Stimulated activated CD4-positive, alpha-beta T cell treated with anti-CD3 and anti-CD28 coated beads, Interleukin-15, amount 100 ng/mL, for 24 hours (primary cell): ENCODE measurements around the gene SUV39H2.
"Not testable (repeated sequence)": the region's sequence is repeated elsewhere in the genome, so short reads cannot be mapped to it uniquely, and the experiment has no call there.

Experiments
- DNase-seq: peaks from one replicate; pipeline ENCODE4 v3.0.0-alpha.2; 2020

SUV39H2 gene

GRCh38 chr10:14938971-14939370 is 60.3 kb downstream of the SUV39H2 start:
- DNase-seq: peak; percentile 44

- DNase-seq: not testable (repeated sequence)
Measured at GRCh38 chr10:14942147-14942949, 63.7 kb downstream of the SUV39H2 start.

- not testable (repeated sequence) for DNase-seq
Measured at GRCh38 chr10:14942950-14943338, 64.3 kb downstream of the SUV39H2 start.

GRCh38 chr10:14945108-14945507 is 66.4 kb downstream of the SUV39H2 start:
- no peak for DNase-seq

GRCh38 chr10:14947268-14947667 is 68.6 kb downstream of the SUV39H2 start:
- DNase-seq: no peak

GRCh38 chr10:14949291-14949690 is 70.6 kb downstream of the SUV39H2 start:
- no peak for DNase-seq

GRCh38 chr10:14952851-14953423 is 74.3 kb downstream of the SUV39H2 start:
- no peak for DNase-seq

GRCh38 chr10:14953424-14954000 is 74.8 kb downstream of the SUV39H2 start:
- DNase-seq: no peak
